GM12891 (cell line): Measurements from ENCODE around the gene CACNB3.

Experiments used
- POLR2A ChIP-seq: IDR thresholded peaks from 2 replicates; pipeline ENCODE4 v1.6.1; 2011; ENCODE audit warnings: low read depth, low read length, control low read depth
- POLR2AphosphoS5 ChIP-seq: IDR thresholded peaks from 2 replicates; pipeline ENCODE4 v1.6.1; 2011; ENCODE audit warnings: low read depth, low read length, control low read depth
- POU2F2 ChIP-seq: IDR thresholded peaks from 2 replicates; pipeline ENCODE4 v1.6.1; 2011; ENCODE audit warnings: low read depth, mild to moderate bottlenecking, control low read depth, low read length, moderate library complexity
- SPI1 ChIP-seq: IDR thresholded peaks from 2 replicates; pipeline ENCODE4 v1.6.1; 2011; ENCODE audit warnings: low read depth, low read length, control low read depth
- TAF1 ChIP-seq: IDR thresholded peaks from 2 replicates; pipeline ENCODE4 v1.6.1; 2011; ENCODE audit warnings: low read depth, low read length, control low read depth

- TF ChIP-seq POLR2A = no peak
- TF ChIP-seq TAF1 = no peak
- TF ChIP-seq POLR2AphosphoS5 = no peak
- TF ChIP-seq POU2F2 = no peak
- no peak for TF ChIP-seq SPI1
Measured at GRCh38 chr12:48774516-48774915, 43.8 kb upstream of the CACNB3 start.
